GM18511 (cell line): ENCODE data around the gene PMF1.
A peak's percentile ranks its signal among the peaks of the same experiment; 100 is the strongest.
"Not testable (repeated sequence)": the region's sequence is repeated elsewhere in the genome, so short reads cannot be mapped to it uniquely, and the experiment has no call there.

Source experiments
- ATAC-seq: cut with Tn5 transposase; IDR thresholded peaks from one replicate; pipeline ENCODE4 v1.9.1; 2021; ENCODE audit warnings: mild to moderate bottlenecking, moderate library complexity; ENCODE audit not compliant: unreplicated experiment

PMF1 gene

GRCh38 chr1:156195853-156196252 is 17.0 kb upstream of the PMF1 start:
- no peak for ATAC-seq

GRCh38 chr1:156196445-156196844 is 16.4 kb upstream of the PMF1 start:
- ATAC-seq = no peak

GRCh38 chr1:156198831-156199349 is 13.9 kb upstream of the PMF1 start:
- ATAC-seq = no peak

- no peak for ATAC-seq
These were observed 12.8 kb upstream of the PMF1 start for GRCh38 chr1:156200044-156200443.

- ATAC-seq = no peak
These were observed 9.5 kb upstream of the PMF1 start for GRCh38 chr1:156203331-156203730.

- no peak for ATAC-seq
These were observed 8.1 kb upstream of the PMF1 start for GRCh38 chr1:156204686-156205085.

GRCh38 chr1:156211243-156211642 is 1.6 kb upstream of the PMF1 start:
- no peak for ATAC-seq

GRCh38 chr1:156212130-156212529 is 677 bp upstream of the PMF1 start:
- ATAC-seq = no peak

GRCh38 chr1:156213644-156213966 is 798 bp downstream of the PMF1 start:
- no peak for ATAC-seq

GRCh38 chr1:156214024-156214748 is 1.4 kb downstream of the PMF1 start:
- ATAC-seq = no peak

- not testable (repeated sequence) for ATAC-seq
These were observed 3.7 kb downstream of the PMF1 start for GRCh38 chr1:156216361-156217086.

GRCh38 chr1:156217871-156218270 is 5.1 kb downstream of the PMF1 start:
- ATAC-seq = no peak

GRCh38 chr1:156220226-156220625 is 7.4 kb downstream of the PMF1 start:
- ATAC-seq = no peak

GRCh38 chr1:156221986-156222692 is 9.3 kb downstream of the PMF1 start:
- ATAC-seq = no peak

GRCh38 chr1:156225677-156226014 is 12.8 kb downstream of the PMF1 start:
- peak; percentile 4 for ATAC-seq

GRCh38 chr1:156226116-156226538 is 13.3 kb downstream of the PMF1 start:
- peak; percentile 62 for ATAC-seq

GRCh38 chr1:156226782-156227181 is 14.0 kb downstream of the PMF1 start:
- ATAC-seq = no peak

- ATAC-seq = no peak
These were observed 15.7 kb downstream of the PMF1 start for GRCh38 chr1:156228501-156228900.

- no peak for ATAC-seq
These were observed 17.1 kb downstream of the PMF1 start for GRCh38 chr1:156229809-156230472.

GRCh38 chr1:156230473-156230837 is 17.6 kb downstream of the PMF1 start:
- no peak for ATAC-seq

GRCh38 chr1:156232201-156232894 is 19.5 kb downstream of the PMF1 start:
- no peak for ATAC-seq
